Mesenchymal stem cell (in vitro differentiated cells and primary cell): ENCODE measurements around the gene SRPK2.

Experiments used
- DNase-seq: peaks from one replicate; pipeline ENCODE4 v3.0.0-alpha.2; 2013
- H2AFZ ChIP-seq: one replicate; pipeline ENCODE4 v1.6.1; 2013; ENCODE audit warnings: low read depth, mild to moderate bottlenecking, control low read depth, inconsistent platforms, low read length, moderate library complexity
- H2AK5ac ChIP-seq: 2 replicates; pipeline ENCODE4 v1.6.1; 2013; ENCODE audit warnings: low read length, moderate library complexity, mild to moderate bottlenecking, inconsistent platforms; ENCODE audit not compliant: severe bottlenecking
- H2BK120ac ChIP-seq: one replicate; pipeline ENCODE4 v1.6.1; 2013; ENCODE audit warnings: low read depth, mild to moderate bottlenecking, inconsistent platforms, low read length, moderate library complexity
- H2BK12ac ChIP-seq, 2 experiments: one replicate each; pipeline ENCODE4 v1.6.1; 2013; ENCODE audit warnings: inconsistent platforms in 2 of 2, low read length in 2 of 2, mild to moderate bottlenecking in 2 of 2, moderate library complexity in 2 of 2, control low read depth in 1 of 2
- H2BK15ac ChIP-seq: one replicate; pipeline ENCODE4 v1.6.1; 2013; ENCODE audit warnings: mild to moderate bottlenecking, low read depth, inconsistent platforms; ENCODE audit not compliant: poor library complexity, severe bottlenecking
- H2BK5ac ChIP-seq: 2 replicates; pipeline ENCODE4 v1.6.1; 2013; ENCODE audit warnings: low read depth, mild to moderate bottlenecking, low read length, control low read depth, inconsistent platforms; ENCODE audit not compliant: poor library complexity, severe bottlenecking
- H3K14ac ChIP-seq, 2 experiments: one replicate each; pipeline ENCODE4 v1.6.1; 2013; ENCODE audit warnings: inconsistent platforms in 2 of 2, low read length in 2 of 2, control low read depth in 1 of 2, mild to moderate bottlenecking in 1 of 2, moderate library complexity in 1 of 2
- H3K18ac ChIP-seq, 2 experiments: one replicate each; pipeline ENCODE4 v1.6.1; 2013; ENCODE audit warnings: inconsistent platforms in 2 of 2, low read length in 2 of 2, control low read depth in 1 of 2, low read depth in 1 of 2, mild to moderate bottlenecking in 1 of 2
- H3K23ac ChIP-seq, 2 experiments: one replicate each; pipeline ENCODE4 v1.6.1; 2013; ENCODE audit warnings: inconsistent platforms in 2 of 2, low read length in 2 of 2, mild to moderate bottlenecking in 2 of 2, moderate library complexity in 2 of 2, control low read depth in 1 of 2
- H3K27ac ChIP-seq: 2 replicates; pipeline ENCODE4 v1.5.1; 2013; ENCODE audit warnings: mild to moderate bottlenecking, moderate library complexity, low read length, control low read depth, inconsistent platforms; ENCODE audit not compliant: poor library complexity, severe bottlenecking
- H3K27me3 ChIP-seq, 2 experiments: 2 replicates each; pipeline versions ENCODE4 v1.6.1 to v1.7.0; 2013; ENCODE audit warnings: low read length in 2 of 2, mild to moderate bottlenecking in 2 of 2, moderate library complexity in 2 of 2, control low read depth in 1 of 2, inconsistent platforms in 1 of 2; ENCODE audit not compliant: control insufficient read depth in 1 of 2, insufficient read depth in 1 of 2
- H3K36me3 ChIP-seq, 2 experiments: 2 replicates each; pipeline versions ENCODE4 v1.6.1 to v1.7.0; 2013; ENCODE audit warnings: low read length in 2 of 2, control low read depth in 1 of 2, inconsistent platforms in 1 of 2, low read depth in 1 of 2, mild to moderate bottlenecking in 1 of 2; ENCODE audit not compliant: insufficient read depth in 2 of 2, control insufficient read depth in 1 of 2
- H3K4ac ChIP-seq, 2 experiments: one replicate each; pipeline ENCODE4 v1.6.1; 2013; ENCODE audit warnings: inconsistent platforms in 2 of 2, low read length in 2 of 2, mild to moderate bottlenecking in 2 of 2, moderate library complexity in 2 of 2, control low read depth in 1 of 2, low read depth in 1 of 2
- H3K4me1 ChIP-seq: 2 replicates; pipeline ENCODE4 v1.6.1; 2013; ENCODE audit warnings: low read depth, low read length, control low read depth; ENCODE audit not compliant: control insufficient read depth, insufficient read depth
- H3K4me2 ChIP-seq: 2 replicates; pipeline ENCODE4 v1.6.1; 2013; ENCODE audit warnings: low read length, mild to moderate bottlenecking, inconsistent platforms; ENCODE audit not compliant: poor library complexity, severe bottlenecking
- H3K4me3 ChIP-seq, 2 experiments: 2 replicates each; pipeline versions ENCODE4 v1.5.1 to v1.7.0; 2013; ENCODE audit warnings: low read length in 2 of 2, mild to moderate bottlenecking in 2 of 2, control low read depth in 1 of 2, low read depth in 1 of 2; ENCODE audit not compliant: insufficient read depth in 1 of 2
- H3K79me1 ChIP-seq: replicated peaks from 2 replicates; pipeline ENCODE4 v1.6.1; 2013; ENCODE audit warnings: mild to moderate bottlenecking, control low read depth, low read length, inconsistent platforms; ENCODE audit not compliant: poor library complexity, severe bottlenecking
- H3K9ac ChIP-seq: 2 replicates; pipeline ENCODE4 v1.7.0; 2013; ENCODE audit warnings: mild to moderate bottlenecking, low read length, moderate library complexity
- H3K9me3 ChIP-seq: 2 replicates; pipeline ENCODE4 v1.7.0; 2013; ENCODE audit warnings: mild to moderate bottlenecking, low read length; ENCODE audit not compliant: control insufficient read depth
- H4K8ac ChIP-seq: one replicate; pipeline ENCODE4 v1.6.1; 2013; ENCODE audit warnings: inconsistent platforms, mild to moderate bottlenecking, low read length, moderate library complexity
- H4K91ac ChIP-seq: one replicate; pipeline ENCODE4 v1.6.1; 2013; ENCODE audit warnings: mild to moderate bottlenecking, low read length, inconsistent platforms
- WGBS: methylation state at CpG from one replicate; pipeline ENCODE4 v1.1.7; 2013; ENCODE audit warnings: mixed read lengths; 5-methylcytosine and 5-hydroxymethylcytosine counted together

Gene SRPK2

GRCh38 chr7:105131033-105131656 is 257.6 kb downstream of the SRPK2 start:
- peak overlapping the region in 1 of 2 experiments; percentile 79 for H3K14ac ChIP-seq
- peaks cover 10% of the 10 kb centered on the region for H3K4me1 ChIP-seq
- no peaks in the 10 kb centered on the region for H3K27me3 ChIP-seq
- no peak overlapping the region for H2AK5ac ChIP-seq
- no peak for DNase-seq
- no peaks in the 10 kb centered on the region for H3K9me3 ChIP-seq
- no peak overlapping the region for H2BK120ac ChIP-seq
- no peak overlapping the region for H2BK12ac ChIP-seq
- peaks cover 30 to 39% of the 10 kb centered on the region in 2 experiments for H3K36me3 ChIP-seq
- no peak overlapping the region for H3K4me2 ChIP-seq
- 97% methylated on average over 10 of the region's 12 CpGs for WGBS
- no peak overlapping the region for H2BK15ac ChIP-seq
- no peak overlapping the region for H3K23ac ChIP-seq
- H3K18ac ChIP-seq: no peak overlapping the region
- H4K8ac ChIP-seq: no peak overlapping the region
- H3K27ac ChIP-seq: no peak overlapping the region
- no peak overlapping the region for H4K91ac ChIP-seq
- H3K79me1 ChIP-seq: peaks cover 61% of the 10 kb centered on the region
- H3K9ac ChIP-seq: no peak overlapping the region
- H2BK5ac ChIP-seq: no peak overlapping the region
- no peak overlapping the region for H3K4me3 ChIP-seq
- no peak overlapping the region for H3K4ac ChIP-seq
- H2AFZ ChIP-seq: no peak overlapping the region

GRCh38 chr7:105130580-105130979 is 258.1 kb downstream of the SRPK2 start:
- Histone ChIP-seq H2BK15ac (no peak overlapping the region), H3K79me1 (peaks cover 63% of the 10 kb centered on the region), H2AK5ac (no peak overlapping the region), H3K4me2 (no peak overlapping the region), H4K8ac (no peak overlapping the region), H3K9me3 (no peaks in the 10 kb centered on the region), H3K18ac (no peak overlapping the region), H3K27me3 (no peaks in the 10 kb centered on the region), H3K4me1 (peaks cover 10% of the 10 kb centered on the region), H3K9ac (no peak overlapping the region), H2BK120ac (no peak overlapping the region), H3K4me3 (no peak overlapping the region), H3K14ac (no peak overlapping the region), H2BK5ac (no peak overlapping the region), H4K91ac (no peak overlapping the region), H3K23ac (no peak overlapping the region), H2AFZ (no peak overlapping the region), H3K27ac (no peak overlapping the region), H3K36me3 (peaks cover 34 to 44% of the 10 kb centered on the region in 2 experiments), H3K4ac (no peak overlapping the region), H2BK12ac (no peak overlapping the region)
- 100% methylated on average over 1 of the region's 2 CpGs for WGBS
- no peak for DNase-seq

- H3K36me3 ChIP-seq: peaks cover 31 to 50% of the 10 kb centered on the region in 2 experiments
- H3K4ac ChIP-seq: no peak overlapping the region
- no peak overlapping the region for H4K91ac ChIP-seq
- H2BK120ac ChIP-seq: no peak overlapping the region
- H2BK15ac ChIP-seq: no peak overlapping the region
- H3K18ac ChIP-seq: no peak overlapping the region
- no peak overlapping the region for H3K9ac ChIP-seq
- no peak overlapping the region for H2AFZ ChIP-seq
- no peak overlapping the region for H2BK12ac ChIP-seq
- no peak overlapping the region for H3K23ac ChIP-seq
- no peak overlapping the region for H3K14ac ChIP-seq
- WGBS: 95% methylated on average over 5 of the region's 5 CpGs
- no peak overlapping the region for H4K8ac ChIP-seq
- H3K79me1 ChIP-seq: peaks cover 60% of the 10 kb centered on the region
- H3K27ac ChIP-seq: no peak overlapping the region
- H3K9me3 ChIP-seq: no peaks in the 10 kb centered on the region
- DNase-seq: no peak
- H3K4me2 ChIP-seq: no peak overlapping the region
- peaks cover 10% of the 10 kb centered on the region for H3K4me1 ChIP-seq
- no peaks in the 10 kb centered on the region for H3K27me3 ChIP-seq
- H2BK5ac ChIP-seq: no peak overlapping the region
- H3K4me3 ChIP-seq: no peak overlapping the region
- no peak overlapping the region for H2AK5ac ChIP-seq
Measured at GRCh38 chr7:105130048-105130447, 258.7 kb downstream of the SRPK2 start.

- H2BK15ac ChIP-seq: no peak overlapping the region
- H3K14ac ChIP-seq: no peak overlapping the region
- H3K4me2 ChIP-seq: no peak overlapping the region
- peaks cover 23 to 41% of the 10 kb centered on the region in 2 experiments for H3K36me3 ChIP-seq
- H4K8ac ChIP-seq: no peak overlapping the region
- no peak overlapping the region for H3K23ac ChIP-seq
- H3K27me3 ChIP-seq: no peaks in the 10 kb centered on the region
- no peak overlapping the region for H2AFZ ChIP-seq
- H3K4me1 ChIP-seq: peaks cover 7% of the 10 kb centered on the region
- no peaks in the 10 kb centered on the region for H3K9me3 ChIP-seq
- WGBS: 92% methylated on average over 8 of the region's 8 CpGs
- H3K4ac ChIP-seq: no peak overlapping the region
- no peak overlapping the region for H3K18ac ChIP-seq
- no peak overlapping the region for H3K9ac ChIP-seq
- no peak overlapping the region for H3K27ac ChIP-seq
- H2AK5ac ChIP-seq: no peak overlapping the region
- no peak overlapping the region for H2BK120ac ChIP-seq
- peaks cover 48% of the 10 kb centered on the region for H3K79me1 ChIP-seq
- H3K4me3 ChIP-seq: no peak overlapping the region
- H4K91ac ChIP-seq: no peak overlapping the region
- no peak overlapping the region for H2BK12ac ChIP-seq
- no peak for DNase-seq
- H2BK5ac ChIP-seq: no peak overlapping the region
Measured at GRCh38 chr7:105127179-105127578, 261.5 kb downstream of the SRPK2 start.
